Gastroesophageal sphincter (tissue), 3 donors: ENCODE measurements around the gene EPB41L3.

Experiments
- EP300 ChIP-seq: sonication (generic); formaldehyde crosslinking; IDR thresholded peaks from one replicate; pipeline ENCODE4 v1.6.1; 2017; ENCODE audit warnings: antibody characterized with exemption, mild to moderate bottlenecking
- POLR2A ChIP-seq, 2 donors: fragments of 450-650 bp; IDR thresholded peaks; one replicate each; pipeline ENCODE4 v1.6.1; 2017; ENCODE audit warnings: antibody characterized with exemption in 2 of 2, mild to moderate bottlenecking in 2 of 2, moderate library complexity in 1 of 2
- TF ChIP-seq, protein P1 (sequence below), 4 experiments: fragments of 200-600 bp in 2 of 4; fragments of 450-650 bp in 2 of 4; sonication (generic) in 1 of 4; IDR thresholded peaks; one replicate each; pipeline ENCODE4 v1.5.1; 2017 to 2019; ENCODE audit warnings: antibody characterized with exemption in 4 of 4, mild to moderate bottlenecking in 2 of 4, moderate library complexity in 2 of 4

DNA sequence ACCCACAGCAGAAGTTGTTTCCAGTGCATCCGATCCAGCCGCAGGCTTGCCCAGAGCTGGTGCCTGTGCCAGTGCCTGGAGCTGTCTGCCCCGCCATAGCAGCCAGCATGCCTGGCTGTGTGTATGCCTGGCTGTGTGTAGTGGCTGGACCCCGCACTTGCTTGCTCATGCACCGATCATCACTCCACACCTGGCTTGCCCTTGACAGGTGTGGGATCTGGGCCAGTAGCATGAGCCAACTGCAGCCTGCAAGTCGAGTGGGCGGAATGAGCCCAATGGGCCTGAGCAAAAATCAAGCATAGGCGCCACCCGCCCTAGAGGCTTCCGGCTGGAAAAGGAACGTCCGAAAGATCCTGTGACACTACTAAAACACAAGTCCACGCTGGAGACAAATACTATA, 74.5 kb downstream of the EPB41L3 start:
- TF ChIP-seq, protein P1, sequence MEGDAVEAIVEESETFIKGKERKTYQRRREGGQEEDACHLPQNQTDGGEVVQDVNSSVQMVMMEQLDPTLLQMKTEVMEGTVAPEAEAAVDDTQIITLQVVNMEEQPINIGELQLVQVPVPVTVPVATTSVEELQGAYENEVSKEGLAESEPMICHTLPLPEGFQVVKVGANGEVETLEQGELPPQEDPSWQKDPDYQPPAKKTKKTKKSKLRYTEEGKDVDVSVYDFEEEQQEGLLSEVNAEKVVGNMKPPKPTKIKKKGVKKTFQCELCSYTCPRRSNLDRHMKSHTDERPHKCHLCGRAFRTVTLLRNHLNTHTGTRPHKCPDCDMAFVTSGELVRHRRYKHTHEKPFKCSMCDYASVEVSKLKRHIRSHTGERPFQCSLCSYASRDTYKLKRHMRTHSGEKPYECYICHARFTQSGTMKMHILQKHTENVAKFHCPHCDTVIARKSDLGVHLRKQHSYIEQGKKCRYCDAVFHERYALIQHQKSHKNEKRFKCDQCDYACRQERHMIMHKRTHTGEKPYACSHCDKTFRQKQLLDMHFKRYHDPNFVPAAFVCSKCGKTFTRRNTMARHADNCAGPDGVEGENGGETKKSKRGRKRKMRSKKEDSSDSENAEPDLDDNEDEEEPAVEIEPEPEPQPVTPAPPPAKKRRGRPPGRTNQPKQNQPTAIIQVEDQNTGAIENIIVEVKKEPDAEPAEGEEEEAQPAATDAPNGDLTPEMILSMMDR (IDR thresholded peaks at IDR 0.05) = no peak
- TF ChIP-seq POLR2A (IDR thresholded peaks at IDR 0.05) = no peak
- TF ChIP-seq EP300 = no peak
